Endothelial cell of umbilical vein (primary cell): ENCODE data around the gene C19orf44. TPM values are rescaled to one million over a fixed set of nuclear protein-coding genes. Genes with fewer than 3 reads are reported as not detected.

Experiments used
- Bru-seq: library from RNA; stranded (reverse); fragments of 400-500 nt; gene quantifications from one replicate; lab custom pipeline; 2021; lab: Mats Ljungman, UMichigan
- BruChase-seq, 2 experiments: library from RNA; stranded (reverse); fragments of 400-500 nt; gene quantifications; one replicate each; lab custom pipeline; 2021; lab: Mats Ljungman, UMichigan
- BruUV-seq: library from RNA; stranded (reverse); fragments of 400-500 nt; replicated peaks from 2 replicates; lab custom pipeline; 2021; lab: Mats Ljungman, UMichigan
- CTCF ChIA-PET: fragments of 300-600, 350-600 bp; sonication (Branson Sonifier 250); formaldehyde crosslinking; loops from one replicate; lab custom pipeline; 2021; ENCODE audit warnings: antibody characterized with exemption, inconsistent platforms; lab: Charles Lee
- POLR2A ChIA-PET: fragments of 300-600, 350-600 bp; sonication (Branson Sonifier 250); formaldehyde crosslinking; loops from one replicate; lab custom pipeline; 2021; ENCODE audit warnings: antibody characterized with exemption, inconsistent platforms; lab: Charles Lee
- DNase-seq: peaks from one replicate; pipeline ENCODE4 v3.0.0-alpha.2; 2011; ENCODE audit warnings: low read depth, low spot score
- FAIRE-seq: peaks from 2 replicates; lab custom pipeline; 2011; peaks lifted over from hg19 to GRCh38; lab: Jason Lieb, UNC
- H2AFZ ChIP-seq: 2 replicates; pipeline ENCODE4 v1.6.0; 2012; ENCODE audit warnings: low read depth, low read length, control low read depth, inconsistent platforms
- H3K27ac ChIP-seq: 2 replicates; pipeline ENCODE4 v1.5.1; 2011; ENCODE audit warnings: low read depth, mild to moderate bottlenecking, control low read depth, low read length, moderate library complexity; ENCODE audit not compliant: insufficient read depth
- H3K27me3 ChIP-seq, 2 experiments: 2 replicates each; pipeline versions ENCODE4 v1.6.0 to v1.6.1; 2011; ENCODE audit warnings: low read length in 2 of 2, mixed read lengths in 1 of 2; ENCODE audit not compliant: control insufficient read depth in 2 of 2, insufficient read depth in 2 of 2
- H3K36me3 ChIP-seq, 2 experiments: 2 replicates in 1 of 2; 3 replicates in 1 of 2; pipeline ENCODE4 v1.5.1; 2011; ENCODE audit warnings: low read length in 2 of 2, mild to moderate bottlenecking in 1 of 2, moderate library complexity in 1 of 2; ENCODE audit not compliant: control insufficient read depth in 2 of 2, insufficient read depth in 2 of 2; ENCODE audit errors: extremely low read depth in 1 of 2
- H3K4me1 ChIP-seq: 3 replicates; pipeline ENCODE4 v1.5.1; 2011; ENCODE audit warnings: mild to moderate bottlenecking, low read length; ENCODE audit not compliant: control insufficient read depth, insufficient read depth; ENCODE audit errors: extremely low read depth
- H3K4me2 ChIP-seq: 2 replicates; pipeline ENCODE4 v1.6.1; 2011; ENCODE audit warnings: low read length, control low read depth, mixed read lengths; ENCODE audit not compliant: insufficient read depth
- H3K4me3 ChIP-seq, 3 experiments: fragments of 200-600 bp in 1 of 3; sonication (generic), shearing (Covaris generic) in 1 of 3; replicated peaks in 1 of 3; 2 replicates each; pipeline ENCODE4 v1.5.1; 2011 to 2016; ENCODE audit warnings: control low read depth in 3 of 3, low read length in 3 of 3, mild to moderate bottlenecking in 2 of 3, inconsistent platforms in 1 of 3, low read depth in 1 of 3, moderate library complexity in 1 of 3; ENCODE audit not compliant: insufficient read depth in 1 of 3
- H3K79me2 ChIP-seq: 2 replicates; pipeline ENCODE4 v1.6.0; 2012; ENCODE audit warnings: low read length, inconsistent platforms; ENCODE audit not compliant: control insufficient read depth, insufficient read depth
- H3K9ac ChIP-seq: replicated peaks from 2 replicates; pipeline ENCODE3; 2011; ENCODE audit warnings: low read length, control low read depth; ENCODE audit not compliant: insufficient read depth; ENCODE audit errors: extremely low read depth
- H3K9me1 ChIP-seq: replicated peaks from 3 replicates; pipeline ENCODE4 v1.6.0; 2011; ENCODE audit warnings: mild to moderate bottlenecking, low read length; ENCODE audit not compliant: control insufficient read depth, insufficient read depth; ENCODE audit errors: extremely low read depth
- H3K9me3 ChIP-seq: replicated peaks from 2 replicates; pipeline ENCODE4 v1.5.1; 2012; ENCODE audit warnings: low read length, inconsistent platforms; ENCODE audit not compliant: control insufficient read depth, insufficient read depth
- H4K20me1 ChIP-seq: replicated peaks from 2 replicates; pipeline ENCODE3; 2011; ENCODE audit warnings: mild to moderate bottlenecking, low read length; ENCODE audit not compliant: control insufficient read depth, insufficient read depth; ENCODE audit errors: extremely low read depth
- EZH2 ChIP-seq: IDR thresholded peaks from 2 replicates; pipeline ENCODE4 v1.6.1; 2012; ENCODE audit warnings: borderline replicate concordance, low read depth, mild to moderate bottlenecking, moderate library complexity, low read length, inconsistent platforms; ENCODE audit not compliant: severe bottlenecking
- FOS ChIP-seq: IDR thresholded peaks from 2 replicates; pipeline ENCODE4 v1.6.1; 2011; ENCODE audit warnings: mild to moderate bottlenecking, low read length, moderate library complexity, borderline replicate concordance; ENCODE audit not compliant: insufficient read depth
- GATA2 ChIP-seq: IDR thresholded peaks from 2 replicates; pipeline ENCODE4 v1.7.0; 2011; ENCODE audit warnings: low read depth, mild to moderate bottlenecking, moderate library complexity, mixed read lengths, low read length; ENCODE audit not compliant: insufficient read length, insufficient read depth
- JUN ChIP-seq: IDR thresholded peaks from 2 replicates; pipeline ENCODE4 v1.6.1; 2011; ENCODE audit warnings: borderline replicate concordance, low read depth; ENCODE audit not compliant: insufficient read length, insufficient read depth
- MYC ChIP-seq: IDR thresholded peaks from one replicate; pipeline ENCODE4 v1.6.1; 2011; ENCODE audit warnings: mild to moderate bottlenecking, low read depth, low read length
- POLR2A ChIP-seq: IDR thresholded peaks from 2 replicates; pipeline ENCODE4 v1.6.1; 2012; ENCODE audit warnings: low read depth, mild to moderate bottlenecking, control low read depth, low read length
- POLR2AphosphoS5 ChIP-seq: IDR thresholded peaks from 2 replicates; pipeline ENCODE4 v1.6.1; 2012; ENCODE audit warnings: low read depth, mild to moderate bottlenecking, control low read depth, low read length, moderate library complexity; ENCODE audit not compliant: insufficient read depth
- dilution Hi-C: fragments of 300-500 bp; cut with MboI; formaldehyde crosslinking; loops from one replicate; pipeline ENCODE4 v1.15.0; 2019; ENCODE audit warnings: low sequenced_read_pairs; ENCODE audit not compliant: extremely low pct_ligation_motif_present
- intact Hi-C: fragments of 100-400 bp; cut with micrococcal nuclease; formaldehyde crosslinking; loops from one replicate; pipeline ENCODE4 v1.10.0; 2022
- long read RNA-seq: library from polyadenylated mRNA; stranded (forward); transcript quantifications from one replicate; pipeline ENCODE4 v2.0.0, GENCODE V29; 2021
- polyA minus RNA-seq, 3 experiments: library from RNA; depleted of rRNA, polyadenylated mRNA; stranded (reverse); fragments of >200 nt; gene quantifications; 1 replicate in 1 of 3; 2 replicates in 2 of 3; pipeline ENCODE4 v1.2.3, GENCODE V29; 2011
- polyA plus RNA-seq, 4 experiments: library from polyadenylated mRNA; depleted of rRNA in 3 of 4; stranded (reverse) in 3 of 4; unstranded in 1 of 4; fragments of >200 nt; gene quantifications; 2 replicates each; pipeline versions ENCODE4 v1.2.1 to v1.2.3, GENCODE V29; 2011 to 2012; ENCODE audit warnings: missing spikeins in 1 of 4
- total RNA-seq: library from RNA; stranded (reverse); gene quantifications from 2 replicates; pipeline ENCODE4 v1.2.3, GENCODE V29; 2021
- TF ChIP-seq, protein P1 (sequence below): IDR thresholded peaks from 2 replicates; pipeline ENCODE4 v1.6.1; 2011; ENCODE audit not compliant: insufficient read depth, insufficient read length
- TF ChIP-seq, protein P2 (sequence below), 2 donors: IDR thresholded peaks; 1 replicate in 1 of 2; 2 replicates in 1 of 2; pipeline ENCODE4 v1.5.1; 2011; ENCODE audit warnings: low read length in 2 of 2, mild to moderate bottlenecking in 2 of 2, moderate library complexity in 2 of 2, control low read depth in 1 of 2, inconsistent platforms in 1 of 2, low read depth in 1 of 2; ENCODE audit not compliant: insufficient read depth in 1 of 2; ENCODE audit errors: extremely low read depth in 1 of 2

Gene C19orf44
- total RNA-seq (4.3 and 4.8 TPM in 2 replicates), polyA plus RNA-seq (2.8 and 3.5 TPM in 2 replicates), polyA minus RNA-seq (1.4 TPM in 2 replicates), Bru-seq, nascent RNA (percentile 37 among the genes with signal in this experiment), BruChase-seq, experiment 1, labeled RNA remaining after a 6-hour chase (percentile 46 among the genes with signal in this experiment), BruChase-seq, experiment 2, labeled RNA remaining after a 2-hour chase (percentile 50 among the genes with signal in this experiment)
- polyA plus RNA-seq (2011; cell fraction: cytosol; rRNA removed), result 3.2 and 3.5 TPM in 2 replicates
- 7.7 and 8.4 TPM in 2 replicates for polyA plus RNA-seq (2011; cell fraction: nucleus; rRNA removed)
- polyA plus RNA-seq (2012), result 2.6 and 4.2 TPM in 2 replicates
- 5.8 TPM for polyA minus RNA-seq (2011; cell fraction: cytosol; rRNA and poly(A)+ RNA removed)
- 2.3 and 2.6 TPM in 2 replicates for polyA minus RNA-seq (2011; cell fraction: nucleus; rRNA and poly(A)+ RNA removed)
- long read RNA-seq, partial matches to known transcripts, result 1 of 6 reads
- long read RNA-seq, other reads (novel, unspliced or antisense), result 3 of 6 reads

DNA sequence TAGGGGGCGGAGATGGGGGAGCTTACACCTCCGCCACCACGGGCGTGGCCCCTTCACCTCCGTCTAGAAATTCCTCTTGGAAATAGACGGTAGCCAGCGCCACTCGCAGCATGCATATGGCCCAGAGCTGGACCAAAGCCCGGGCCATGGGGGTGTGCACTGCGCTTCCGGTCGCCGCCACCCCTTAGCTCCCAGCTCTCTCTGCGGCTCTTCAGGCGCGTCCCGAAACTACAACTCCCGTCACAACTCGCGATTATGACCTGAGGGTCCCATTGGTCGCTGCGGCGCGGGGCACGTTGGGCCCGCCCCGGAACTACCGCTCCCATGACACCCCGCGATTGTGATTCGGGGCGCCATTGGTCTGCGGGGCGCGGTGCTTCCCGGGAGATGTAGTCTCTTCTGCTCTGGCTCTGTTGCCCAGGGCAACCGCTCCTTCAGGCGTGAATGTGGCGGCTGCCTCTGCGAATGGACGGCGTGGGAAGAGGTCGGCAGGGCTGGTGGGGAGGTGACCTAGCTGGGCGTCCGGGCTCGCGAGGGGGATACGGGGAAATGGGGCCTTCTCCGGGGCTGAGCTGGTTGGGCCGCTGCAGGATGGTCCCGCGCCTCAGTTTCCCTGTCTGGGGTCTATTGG is at the start of gene C19orf44, which contains the start of gene CALR3:
TSS of gene C19orf44 (plus strand) at position 413 of the 631 bp plus-strand sequence. CDS start 4,399 bp downstream, outside the sequence.
TSS of gene CALR3 (minus strand) at position 186 of the 631 bp plus-strand sequence. CDS start at position 148, 38 bp downstream.
- peaks cover 2% of the 10 kb centered on the region for H3K79me2 ChIP-seq
- CTCF ChIA-PET, result interaction anchor here (0.6 to 2.1 kb wide), 6 partner anchors 9 to 1157 kb away, joined by 3 to 18 read pairs (median 4); no protein-coding TSS in a partner anchor
- peaks cover 7% of the 10 kb centered on the region for H3K4me1 ChIP-seq
- no peaks in the 10 kb centered on the region for H3K9me1 ChIP-seq
- peak within 1 kb of the TSS; percentile 98 for H2AFZ ChIP-seq
- H3K9me3 ChIP-seq, result no peaks in the 10 kb centered on the region
- TF ChIP-seq EZH2, result no peak
- TF ChIP-seq FOS, result no peak
- no peak for TF ChIP-seq JUN
- TF ChIP-seq MYC, result no peak
- TF ChIP-seq POLR2AphosphoS5, result no peak
- TF ChIP-seq GATA2, result no peak
- TF ChIP-seq POLR2A, result peak; percentile 71
- TF ChIP-seq, protein P1, sequence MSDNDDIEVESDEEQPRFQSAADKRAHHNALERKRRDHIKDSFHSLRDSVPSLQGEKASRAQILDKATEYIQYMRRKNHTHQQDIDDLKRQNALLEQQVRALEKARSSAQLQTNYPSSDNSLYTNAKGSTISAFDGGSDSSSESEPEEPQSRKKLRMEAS, result peak; percentile 2
- TF ChIP-seq, protein P2, sequence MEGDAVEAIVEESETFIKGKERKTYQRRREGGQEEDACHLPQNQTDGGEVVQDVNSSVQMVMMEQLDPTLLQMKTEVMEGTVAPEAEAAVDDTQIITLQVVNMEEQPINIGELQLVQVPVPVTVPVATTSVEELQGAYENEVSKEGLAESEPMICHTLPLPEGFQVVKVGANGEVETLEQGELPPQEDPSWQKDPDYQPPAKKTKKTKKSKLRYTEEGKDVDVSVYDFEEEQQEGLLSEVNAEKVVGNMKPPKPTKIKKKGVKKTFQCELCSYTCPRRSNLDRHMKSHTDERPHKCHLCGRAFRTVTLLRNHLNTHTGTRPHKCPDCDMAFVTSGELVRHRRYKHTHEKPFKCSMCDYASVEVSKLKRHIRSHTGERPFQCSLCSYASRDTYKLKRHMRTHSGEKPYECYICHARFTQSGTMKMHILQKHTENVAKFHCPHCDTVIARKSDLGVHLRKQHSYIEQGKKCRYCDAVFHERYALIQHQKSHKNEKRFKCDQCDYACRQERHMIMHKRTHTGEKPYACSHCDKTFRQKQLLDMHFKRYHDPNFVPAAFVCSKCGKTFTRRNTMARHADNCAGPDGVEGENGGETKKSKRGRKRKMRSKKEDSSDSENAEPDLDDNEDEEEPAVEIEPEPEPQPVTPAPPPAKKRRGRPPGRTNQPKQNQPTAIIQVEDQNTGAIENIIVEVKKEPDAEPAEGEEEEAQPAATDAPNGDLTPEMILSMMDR (IDR thresholded peaks at IDR 0.05; ENCODE audit: extremely low read depth in 1 of 2, insufficient read depth in 1 of 2, low read depth in 1 of 2, low read length in 2 of 2), result no peak
- peak; percentile 99 for DNase-seq
- intact Hi-C loops, result loop anchor here (1.0 to 5.0 kb wide), 3 partner anchors 24 to 59 kb away; no protein-coding TSS in a partner anchor
- FAIRE-seq, result peak; percentile 97
- no peaks in the 10 kb centered on the region for H3K36me3 ChIP-seq
- peak within 1 kb of the TSS; percentile 83 for H3K4me2 ChIP-seq
- POLR2A ChIA-PET, result interaction anchor here (1.4 kb wide), 1 partner anchor 164 kb away, joined by 5 read pairs; the partner anchor contains the start of gene SMIM7
- BruUV-seq, result no TSS peak
- H3K27me3 ChIP-seq, result no peaks in the 10 kb centered on the region
- peak within 1 kb of the TSS; percentile 66 for H3K9ac ChIP-seq
- H4K20me1 ChIP-seq, result no peaks in the 10 kb centered on the region
- dilution Hi-C loops, result no loop called here
- H3K4me3 ChIP-seq, result peak within 1 kb of the TSS; percentile 63 to 87 (median 80)
- peak within 1 kb of the TSS; percentile 49 for H3K27ac ChIP-seq
